ENCODE data around the gene SFSWAP. TPM values are rescaled to one million over a fixed set of nuclear protein-coding genes. Genes with fewer than 3 reads are reported as not detected.

The SFSWAP gene
- polyA plus RNA-seq, 1 experiment, result 12.5 TPM

DNA sequence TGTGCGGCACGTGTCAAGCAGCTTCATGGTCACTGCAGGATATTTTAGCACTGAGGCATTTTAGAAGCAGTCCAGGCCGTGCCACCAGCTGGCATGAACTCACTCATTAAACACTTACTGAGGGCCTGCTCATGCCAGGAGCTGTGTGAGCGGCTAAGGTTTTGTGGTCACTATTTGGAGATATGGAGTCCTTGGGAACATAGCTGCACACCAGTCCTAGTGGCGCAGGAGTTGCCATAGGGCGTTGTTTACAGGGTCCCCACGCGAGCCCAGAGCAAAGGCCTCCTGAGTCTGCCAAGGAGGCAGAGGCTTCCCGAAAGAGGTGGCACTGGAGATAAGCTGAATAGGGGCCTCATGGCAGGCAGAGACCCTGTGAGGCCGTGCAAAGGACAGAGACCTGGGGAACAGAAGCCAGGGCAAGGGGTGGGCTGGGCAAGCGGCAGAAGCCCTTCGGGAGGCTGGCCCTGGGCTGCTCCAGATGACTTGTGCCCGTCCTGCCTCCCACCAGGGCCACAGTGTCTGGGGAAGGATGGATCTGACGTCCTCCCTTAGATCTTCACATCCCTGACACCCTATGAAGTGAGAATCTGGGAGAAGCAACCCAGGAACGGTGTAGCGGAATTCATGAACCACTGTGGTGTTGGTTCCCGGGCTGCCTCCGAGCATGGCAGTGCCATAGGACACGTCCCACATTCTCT lies 38.9 kb downstream of the SFSWAP start:
- no peaks in the 10 kb centered on the region for H3K27me3 ChIP-seq (ENCODE audit: control insufficient read depth, insufficient read depth, low read length)
- TF ChIP-seq CTCF (IDR thresholded peaks at IDR 0.05; ENCODE audit: low read depth, low read length), result no peak
- H3K9me3 ChIP-seq (ENCODE audit: control insufficient read depth, insufficient read depth, low read length), result peaks cover 3% of the 10 kb centered on the region; the same call in 1 of the 2 replicates
- CTCF ChIA-PET, result no interaction called here
- DNase-seq (ENCODE audit: low read depth, low spot score), result no peak
- no peak overlapping the region for H3K4me3 ChIP-seq (ENCODE audit: low read depth, low read length)
- POLR2A ChIA-PET, result no interaction called here
- H3K27ac ChIP-seq (ENCODE audit: low read depth, low read length), result no peak overlapping the region

DNA sequence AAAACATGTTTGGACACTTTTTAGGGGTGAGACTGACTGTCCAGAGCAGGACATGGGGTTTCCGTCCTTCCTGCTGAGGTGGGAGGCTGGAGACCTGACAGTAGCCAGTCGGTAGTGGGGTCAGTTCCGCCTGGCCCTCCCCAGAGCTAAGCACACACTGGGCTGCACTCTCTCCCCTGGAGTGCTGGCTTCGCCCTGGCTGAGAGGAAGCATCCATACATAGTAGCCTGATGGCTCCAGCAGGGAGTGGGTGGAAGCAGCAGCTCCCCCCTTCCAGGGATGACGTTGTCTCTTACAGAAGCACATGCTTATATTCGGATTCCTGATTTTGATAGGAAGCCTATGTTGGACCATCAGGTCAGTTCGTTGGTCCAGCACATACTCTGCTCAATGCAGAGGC lies 40.4 kb downstream of the SFSWAP start:
- Histone ChIP-seq H3K4me3 (ENCODE audit: low read depth, low read length) (no peak overlapping the region), H3K27me3 (ENCODE audit: control insufficient read depth, insufficient read depth, low read length) (no peaks in the 10 kb centered on the region), H3K27ac (ENCODE audit: low read depth, low read length) (no peak overlapping the region), H3K9me3 (ENCODE audit: control insufficient read depth, insufficient read depth, low read length) (peaks cover 3% of the 10 kb centered on the region; the same call in 1 of the 2 replicates)
- ChIA-PET POLR2A (no interaction called here), CTCF (no interaction called here)
- TF ChIP-seq CTCF (IDR thresholded peaks at IDR 0.05; ENCODE audit: low read depth, low read length), result no peak
- DNase-seq (ENCODE audit: low read depth, low spot score), result no peak

GRCh38 chr12:131752451-131752850 lies 41.6 kb downstream of the SFSWAP start:
- H3K9me3 ChIP-seq (ENCODE audit: control insufficient read depth, insufficient read depth, low read length), result peaks cover 3% of the 10 kb centered on the region; the same call in 1 of the 2 replicates
- no peak overlapping the region for H3K27ac ChIP-seq (ENCODE audit: low read depth, low read length)
- POLR2A ChIA-PET, result no interaction called here
- TF ChIP-seq CTCF (IDR thresholded peaks at IDR 0.05; ENCODE audit: low read depth, low read length), result no peak
- no peak for DNase-seq (ENCODE audit: low read depth, low spot score)
- H3K4me3 ChIP-seq (ENCODE audit: low read depth, low read length), result no peak overlapping the region
- CTCF ChIA-PET, result no interaction called here
- no peaks in the 10 kb centered on the region for H3K27me3 ChIP-seq (ENCODE audit: control insufficient read depth, insufficient read depth, low read length)

GRCh38 chr12:131753005-131753404 lies 42.1 kb downstream of the SFSWAP start:
- CTCF ChIA-PET, result no interaction called here
- no peak for TF ChIP-seq CTCF (IDR thresholded peaks at IDR 0.05; ENCODE audit: low read depth, low read length)
- Histone ChIP-seq H3K27me3 (ENCODE audit: control insufficient read depth, insufficient read depth, low read length) (no peaks in the 10 kb centered on the region), H3K9me3 (ENCODE audit: control insufficient read depth, insufficient read depth, low read length) (peaks cover 3% of the 10 kb centered on the region; the same call in 1 of the 2 replicates), H3K4me3 (ENCODE audit: low read depth, low read length) (no peak overlapping the region), H3K27ac (ENCODE audit: low read depth, low read length) (no peak overlapping the region)
- POLR2A ChIA-PET, result no interaction called here
- no peak for DNase-seq (ENCODE audit: low read depth, low spot score)

GRCh38 chr12:131753757-131754156 lies 42.9 kb downstream of the SFSWAP start:
- peaks cover 3% of the 10 kb centered on the region; the same call in 1 of the 2 replicates for H3K9me3 ChIP-seq (ENCODE audit: control insufficient read depth, insufficient read depth, low read length)
- no peak overlapping the region for H3K4me3 ChIP-seq (ENCODE audit: low read depth, low read length)
- DNase-seq (ENCODE audit: low read depth, low spot score), result no peak
- ChIA-PET POLR2A (no interaction called here), CTCF (interaction anchor here (0.7 kb wide), 1 partner anchor 958 kb away, joined by 5 read pairs; no protein-coding TSS in a partner anchor)
- no peak for TF ChIP-seq CTCF (IDR thresholded peaks at IDR 0.05; ENCODE audit: low read depth, low read length)
- no peak overlapping the region for H3K27ac ChIP-seq (ENCODE audit: low read depth, low read length)
- H3K27me3 ChIP-seq (ENCODE audit: control insufficient read depth, insufficient read depth, low read length), result no peaks in the 10 kb centered on the region
